ENCODE data around the gene PHKG1.
"Not testable (repeated sequence)": the region's sequence is repeated elsewhere in the genome, so short reads cannot be mapped to it uniquely, and the experiment has no call there.

Gene PHKG1

GRCh38 chr7:56092789-56093531 lies at the start of gene PHKG1:
Gene PHKG1, minus strand, starts transcription at chr7:56092952. Its CDS starts 4,011 bp downstream, at chr7:56088941.
- peak; percentile 26 for DNase-seq

- DNase-seq, result not testable (repeated sequence)
Measured at GRCh38 chr7:56131062-56131461, 38.3 kb upstream of the PHKG1 start.

- no peak for DNase-seq
Measured at GRCh38 chr7:56127241-56127975, 34.7 kb upstream of the PHKG1 start.

GRCh38 chr7:56125831-56126230 lies 33.1 kb upstream of the PHKG1 start:
- DNase-seq, result no peak

GRCh38 chr7:56124981-56125380 lies 32.2 kb upstream of the PHKG1 start:
- no peak for DNase-seq

- DNase-seq, result no peak
Measured at GRCh38 chr7:56121440-56121839, 28.7 kb upstream of the PHKG1 start.

- no peak for DNase-seq
Measured at GRCh38 chr7:56115852-56116538, 23.2 kb upstream of the PHKG1 start, which contains the start of gene NUPR2. Gene NUPR2, minus strand, starts transcription at chr7:56116417. Its CDS starts 103 bp downstream, at chr7:56116314.

GRCh38 chr7:56112244-56112643 lies 19.5 kb upstream of the PHKG1 start:
- not testable (repeated sequence) for DNase-seq

GRCh38 chr7:56110611-56111010 lies 17.9 kb upstream of the PHKG1 start:
- DNase-seq, result no peak

GRCh38 chr7:56107954-56108258 lies 15.2 kb upstream of the PHKG1 start:
- DNase-seq, result no peak

GRCh38 chr7:56106108-56107073 lies 13.6 kb upstream of the PHKG1 start, which contains the start of gene CHCHD2:
Gene CHCHD2, minus strand, starts transcription at chr7:56106476. Its CDS starts 63 bp downstream, at chr7:56106413.
- peak; percentile 100 for DNase-seq

- DNase-seq, result peak; percentile 63
Measured at GRCh38 chr7:56105508-56105907, 12.8 kb upstream of the PHKG1 start.

- not testable (repeated sequence) for DNase-seq
Measured at GRCh38 chr7:56104138-56104537, 11.4 kb upstream of the PHKG1 start.

- DNase-seq, result no peak
Measured at GRCh38 chr7:56099653-56100052, 6.9 kb upstream of the PHKG1 start.

- DNase-seq, result not testable (repeated sequence)
Measured at GRCh38 chr7:56098187-56099008, 5.6 kb upstream of the PHKG1 start.

GRCh38 chr7:56097700-56098099 lies 4.9 kb upstream of the PHKG1 start:
- DNase-seq, result peak; percentile 78

- not testable (repeated sequence) for DNase-seq
Measured at GRCh38 chr7:56092388-56092787, 364 bp downstream of the PHKG1 start.

- DNase-seq, result no peak
Measured at GRCh38 chr7:56091591-56091990, 1.2 kb downstream of the PHKG1 start.

- DNase-seq, result no peak
Measured at GRCh38 chr7:56087445-56087844, 5.3 kb downstream of the PHKG1 start.

- no peak for DNase-seq
Measured at GRCh38 chr7:56086761-56087160, 6.0 kb downstream of the PHKG1 start.

- no peak for DNase-seq
Measured at GRCh38 chr7:56083150-56083785, 9.5 kb downstream of the PHKG1 start.
